K562 (cell line): ENCODE measurements around the gene GCSAM. TPM values are rescaled to one million over a fixed set of nuclear protein-coding genes. Genes with fewer than 3 reads are reported as not detected.
A peak's percentile ranks its signal among the peaks of the same experiment; 100 is the strongest.

Experiments
- ATAC-seq: fragments of 200-7000 bp; cut with Tn5 transposase; 3 replicates; pipeline ENCODE4 v1.9.1; 2020; ENCODE audit warnings: moderate library complexity
- Bru-seq: library from RNA; stranded (reverse); fragments of 400-500 nt; gene quantifications from one replicate; lab custom pipeline; 2021; lab: Mats Ljungman, UMichigan
- BruChase-seq, 2 experiments: library from RNA; stranded (reverse); fragments of 400-500 nt; gene quantifications; one replicate each; lab custom pipeline; 2021; lab: Mats Ljungman, UMichigan
- BruUV-seq: library from RNA; stranded (reverse); fragments of 400-500 nt; replicated peaks from 2 replicates; lab custom pipeline; 2021; lab: Mats Ljungman, UMichigan
- CTCF ChIA-PET: fragments of 300-600 bp; formaldehyde crosslinking; extraction: SDS; loops from one replicate; lab custom pipeline; 2021; ENCODE audit warnings: low intra/inter-chr PET ratio; lab: Yijun Ruan, JAX
- POLR2A ChIA-PET: fragments of 300-600, 350-650 bp; sonication (Branson Sonifier 250); formaldehyde crosslinking; extraction: SDS; loops from one replicate; lab custom pipeline; 2021; ENCODE audit warnings: antibody characterized with exemption, inconsistent platforms; lab: Yijun Ruan, JAX
- DNase-seq, 4 experiments: peaks; one replicate each; pipeline versions ENCODE4 v3.0.0 to v3.0.0-alpha.2; 2011 to 2018; ENCODE audit warnings: low spot score in 3 of 4, mixed read lengths in 3 of 4; ENCODE audit errors: extremely low read depth in 1 of 4
- FAIRE-seq: peaks from 2 replicates; lab custom pipeline; 2011; peaks lifted over from hg19 to GRCh38; lab: Jason Lieb, UNC
- H2AFZ ChIP-seq: 2 replicates; pipeline ENCODE4 v1.6.0; 2011; ENCODE audit warnings: low read depth, low read length, control low read depth, inconsistent platforms
- H3K27ac ChIP-seq: fragments of 200-600 bp; 3 replicates; pipeline ENCODE4 v1.8.0; 2011; ENCODE audit warnings: low read depth, mild to moderate bottlenecking, control low read depth, inconsistent platforms, low read length, moderate library complexity, mixed read lengths; ENCODE audit errors: extremely low read depth
- H3K27me3 ChIP-seq, 2 experiments: fragments of 300-600 bp in 1 of 2; 2 replicates in 1 of 2; 3 replicates in 1 of 2; pipeline versions ENCODE4 v1.6.0 to v1.8.0; 2011; ENCODE audit warnings: inconsistent platforms in 2 of 2, low read length in 2 of 2, mild to moderate bottlenecking in 1 of 2, mixed read lengths in 1 of 2, moderate library complexity in 1 of 2; ENCODE audit not compliant: control insufficient read depth in 2 of 2, insufficient read depth in 2 of 2
- H3K36me3 ChIP-seq: fragments of 300-600 bp; 3 replicates; pipeline ENCODE4 v1.8.0; 2011; ENCODE audit warnings: mild to moderate bottlenecking, low read length, inconsistent platforms; ENCODE audit not compliant: control insufficient read depth, insufficient read depth
- H3K4me1 ChIP-seq, 2 experiments: fragments of 200-600 bp in 1 of 2; replicated peaks in 1 of 2; 2 replicates in 1 of 2; 3 replicates in 1 of 2; pipeline versions ENCODE4 v1.5.1 to v1.8.0; 2011; ENCODE audit warnings: inconsistent platforms in 2 of 2, low read length in 2 of 2, mild to moderate bottlenecking in 1 of 2, mixed read lengths in 1 of 2, moderate library complexity in 1 of 2; ENCODE audit not compliant: control insufficient read depth in 2 of 2, insufficient read depth in 2 of 2
- H3K4me2 ChIP-seq: 2 replicates; pipeline ENCODE4 v1.6.1; 2011; ENCODE audit warnings: low read length, control low read depth, inconsistent platforms, mixed read lengths; ENCODE audit not compliant: insufficient read depth
- H3K4me3 ChIP-seq: fragments of 200-600 bp; sonication (generic), shearing (Covaris generic); 2 replicates; pipeline ENCODE4 v1.5.1; 2016; ENCODE audit warnings: control low read depth, inconsistent platforms
- H3K79me2 ChIP-seq: fragments of 200-600 bp; 3 replicates; pipeline ENCODE4 v1.8.0; 2011; ENCODE audit warnings: low read length, inconsistent platforms; ENCODE audit not compliant: control insufficient read depth, insufficient read depth
- H3K9ac ChIP-seq, 2 experiments: 2 replicates each; pipeline versions ENCODE4 v1.6.0 to v1.6.1; 2011; ENCODE audit warnings: low read depth in 2 of 2, low read length in 2 of 2, control low read depth in 1 of 2, inconsistent platforms in 1 of 2, mild to moderate bottlenecking in 1 of 2, mixed read lengths in 1 of 2; ENCODE audit not compliant: insufficient read depth in 1 of 2
- H3K9me1 ChIP-seq: one replicate; pipeline ENCODE4 v1.6.0; 2011; ENCODE audit warnings: inconsistent platforms, mild to moderate bottlenecking, low read length, moderate library complexity; ENCODE audit not compliant: control insufficient read depth, insufficient read depth
- H3K9me3 ChIP-seq: replicated peaks from 2 replicates; pipeline ENCODE4 v1.5.1; 2011; ENCODE audit warnings: low read depth, low read length, inconsistent platforms; ENCODE audit not compliant: control insufficient read depth, insufficient read depth
- H4K20me1 ChIP-seq: replicated peaks from 2 replicates; pipeline ENCODE4 v1.6.1; 2011; ENCODE audit warnings: low read length, inconsistent platforms, mixed read lengths; ENCODE audit not compliant: control insufficient read depth, insufficient read depth
- NRF1 ChIP-seq, 2 experiments: fragments of 450-650 bp; IDR thresholded peaks in 1 of 2; conservative IDR thresholded peaks in 1 of 2; 2 replicates each; pipeline ENCODE4 v1.6.1; 2014; ENCODE audit warnings: mild to moderate bottlenecking in 2 of 2
- POLR2AphosphoS5 ChIP-seq: IDR thresholded peaks from 2 replicates; pipeline ENCODE4 v1.6.1; 2011; ENCODE audit warnings: mild to moderate bottlenecking, low read depth, low read length, moderate library complexity; ENCODE audit not compliant: control insufficient read depth, insufficient read depth
- WGBS: fragments of 100-300 bp; shearing (Covaris generic); methylation state at CpG from one replicate; pipeline ENCODE4 v1.1.6; 2016; ENCODE audit warnings: low coverage, mixed read lengths; ENCODE audit not compliant: insufficient coverage; ENCODE audit errors: missing lambda C conversion rate; 5-methylcytosine and 5-hydroxymethylcytosine counted together
- in situ Hi-C: fragments of 300-500 bp; cut with MboI; formaldehyde crosslinking; loops from 4 replicates; pipeline ENCODE4 v1.15.0; 2018; ENCODE audit warnings: inconsistent platforms, mixed read lengths
- intact Hi-C: fragments of 100-400 bp; cut with micrococcal nuclease; formaldehyde crosslinking; loops from 2 replicates; pipeline ENCODE4 v1.14.2; 2022
- long read RNA-seq, 3 experiments: library from polyadenylated mRNA in 2 of 3; library from RNA in 1 of 3; unstranded in 2 of 3; stranded (forward) in 1 of 3; transcript quantifications; one replicate each; pipeline ENCODE4 v2.0.0, GENCODE V29; 2019 to 2022
- polyA minus RNA-seq, 3 experiments: library from RNA; depleted of rRNA, polyadenylated mRNA; stranded (reverse); fragments of >200 nt; gene quantifications; 2 replicates each; pipeline ENCODE4 v1.2.3, GENCODE V29; 2011
- polyA plus RNA-seq, 8 experiments: library from polyadenylated mRNA; depleted of rRNA in 4 of 8; stranded (reverse) in 5 of 8; unstranded in 3 of 8; fragments of >200 nt; fragmentation: Nextera tagmentation in 2 of 8; fragmentation: Illumina TruSeq in 1 of 8; extraction: Ambion mirVana in 2 of 8; extraction: Trizol in 1 of 8; gene quantifications; 2 replicates each; pipeline versions ENCODE4 v1.2.1 to v1.2.3, GENCODE V29; 2011 to 2014; ENCODE audit warnings: inconsistent platforms in 1 of 8, missing spikeins in 1 of 8
- total RNA-seq, 7 experiments: library from RNA; depleted of rRNA in 6 of 7; stranded (reverse); fragments of >200 nt in 6 of 7; fragmentation: Illumina TruSeq in 2 of 7; extraction: Trizol in 2 of 7; gene quantifications; 2 replicates each; pipeline versions ENCODE4 v1.2.1 to v1.2.3, GENCODE V29; 2011 to 2021; ENCODE audit warnings: low replicate concordance in 1 of 7

The GCSAM gene
- total RNA-seq (2011; cell fraction: chromatin; rRNA removed; ENCODE audit: low replicate concordance) = not detected in 2 replicates
- not detected in 2 replicates for total RNA-seq (2011; cell fraction: nucleolus; rRNA removed)
- not detected in 2 replicates for total RNA-seq (2011; cell fraction: nucleoplasm; rRNA removed)
- total RNA-seq (2014; rRNA removed) (not detected in 2 replicates), total RNA-seq (2014; rRNA removed; fragmentation: Illumina TruSeq; extraction: Trizol) (not detected in 2 replicates), total RNA-seq (2015; rRNA removed; fragmentation: Illumina TruSeq; extraction: Trizol) (not detected in 2 replicates), total RNA-seq (2021) (0.04 TPM in 1 of 2 replicates, not detected in the other), polyA plus RNA-seq (2011; rRNA removed) (not detected in 2 replicates), polyA plus RNA-seq (2014; fragmentation: Illumina TruSeq; extraction: Trizol) (not detected in 2 replicates), polyA plus RNA-seq (2014; fragmentation: Nextera tagmentation; extraction: Ambion mirVana) (under 1 TPM in 1 of 2 experiments, not detected in 1; 0.10 TPM), polyA plus RNA-seq (2014; rRNA removed) (not detected in 2 replicates), polyA minus RNA-seq (2011; rRNA and poly(A)+ RNA removed) (not detected in 2 replicates), Bru-seq, nascent RNA (not detected), BruChase-seq, experiment 1, labeled RNA remaining after a 2-hour chase (not detected), BruChase-seq, experiment 2, labeled RNA remaining after a 6-hour chase (not detected)
- polyA plus RNA-seq (2011; cell fraction: cytosol; rRNA removed) = not detected in 2 replicates
- not detected in 2 replicates for polyA plus RNA-seq (2011; cell fraction: nucleus; rRNA removed)
- polyA plus RNA-seq (2012) = 0.17 and 0.21 TPM in 2 replicates
- not detected in 2 replicates for polyA minus RNA-seq (2011; cell fraction: cytosol; rRNA and poly(A)+ RNA removed)
- not detected in 2 replicates for polyA minus RNA-seq (2011; cell fraction: nucleus; rRNA and poly(A)+ RNA removed)
- long read RNA-seq, experiment 1 = 0 reads
- long read RNA-seq, experiment 2 = 0 reads
- long read RNA-seq, experiment 3 = 0 reads

- H3K9me1 ChIP-seq = no peaks in the 10 kb centered on the region
- H3K4me3 ChIP-seq = no peak within 1 kb of the TSS
- peaks cover 0 to 7% of the 10 kb centered on the region in 2 experiments; a peak in 1 of 5 replicates for H3K4me1 ChIP-seq
- ChIA-PET POLR2A (no interaction called here), CTCF (no interaction called here)
- no peaks in the 10 kb centered on the region for H4K20me1 ChIP-seq
- H3K9me3 ChIP-seq = no peaks in the 10 kb centered on the region
- in situ Hi-C loops = no loop called here
- ATAC-seq = no peak
- H2AFZ ChIP-seq = no peak within 1 kb of the TSS
- no peaks in the 10 kb centered on the region for H3K79me2 ChIP-seq
- DNase-seq = no peak
- no peaks in the 10 kb centered on the region for H3K27me3 ChIP-seq
- H3K4me2 ChIP-seq = no peak within 1 kb of the TSS
- TF ChIP-seq NRF1 (conservative IDR thresholded peaks at IDR 0.05 in 1 of 2, IDR thresholded peaks at IDR 0.05 in 1 of 2) (peak; percentile 45 to 62), POLR2AphosphoS5 (no peak)
- intact Hi-C loops = loop anchor here (10.0 kb wide), 1 partner anchor 142 kb away; no protein-coding TSS in a partner anchor
- no peak within 1 kb of the TSS for H3K27ac ChIP-seq
- H3K36me3 ChIP-seq = no peaks in the 10 kb centered on the region
- no TSS peak for BruUV-seq
- no peak within 1 kb of the TSS for H3K9ac ChIP-seq
- FAIRE-seq = no peak
- WGBS = 3% methylated on average over 3 of the region's 5 CpGs
Observed at GRCh38 chr3:112132975-112133448, at the start of gene GCSAM. TSS of gene GCSAM (minus strand) at chr3:112133248. CDS start at chr3:112133120, 128 bp downstream.
